Measurements from ENCODE around the gene NOS1AP.

NOS1AP gene

DNA sequence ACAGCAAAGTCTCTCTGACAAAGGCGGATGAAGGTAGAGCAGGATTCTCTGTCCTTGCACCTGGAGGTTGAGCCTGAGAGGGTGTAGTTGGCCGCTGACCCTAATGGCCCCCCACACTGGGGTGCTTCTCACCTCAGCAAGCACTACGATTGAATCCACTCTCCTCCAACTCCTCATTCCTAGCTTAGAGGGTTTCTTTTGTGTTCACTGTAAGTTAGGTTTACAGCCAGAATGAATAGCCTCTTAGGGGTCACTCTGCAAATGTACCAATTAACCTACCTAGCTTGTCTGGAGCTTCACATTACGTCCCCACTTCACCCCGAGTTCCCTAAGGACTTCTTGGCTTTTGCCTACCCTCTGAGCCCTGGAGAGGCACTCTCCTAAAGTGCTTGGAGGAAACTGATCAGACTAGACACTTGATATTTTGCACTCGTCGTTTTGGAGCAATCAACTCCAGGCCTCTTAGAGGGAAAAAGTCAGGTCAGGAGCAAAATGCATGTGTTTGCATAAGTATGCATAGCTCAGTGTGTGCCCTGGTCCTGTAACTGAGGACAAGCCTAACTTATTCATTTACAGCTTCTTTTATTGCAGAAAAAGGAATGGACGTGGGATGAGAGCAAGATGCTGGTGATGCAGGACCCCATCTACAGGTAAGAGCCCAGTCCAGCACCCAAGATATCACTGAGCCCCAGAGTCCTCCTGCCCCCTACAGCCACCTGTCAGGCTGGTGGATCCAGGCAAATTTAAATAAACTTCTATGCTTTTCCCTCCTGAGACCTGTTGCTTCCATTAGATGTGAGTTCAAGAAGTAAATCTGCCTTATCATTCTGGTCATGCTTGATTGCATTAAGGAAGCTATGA, 230.8 kb downstream of the NOS1AP start:
- DNase-seq (ENCODE audit: low spot score), result no peak

DNA sequence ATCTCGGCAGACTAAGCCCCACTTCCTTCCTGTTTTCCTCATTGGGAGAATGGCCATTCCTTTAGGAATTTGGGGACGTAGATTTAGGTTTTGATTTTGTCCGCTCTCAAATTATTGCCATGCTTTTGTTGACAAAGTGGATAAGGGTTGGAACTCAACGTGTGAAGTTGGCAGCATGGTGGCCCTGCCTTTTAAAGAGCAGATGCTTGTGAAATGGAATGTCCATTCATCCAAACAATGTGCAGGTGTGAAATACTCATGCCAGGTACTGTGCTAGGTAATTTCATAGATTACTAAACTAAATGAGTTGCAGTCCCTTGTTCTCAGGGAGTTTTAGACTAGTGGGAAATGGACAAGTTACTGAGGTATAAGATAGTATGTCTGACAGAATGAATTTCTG, 232.2 kb downstream of the NOS1AP start:
- no peak for DNase-seq (ENCODE audit: low spot score)

DNA sequence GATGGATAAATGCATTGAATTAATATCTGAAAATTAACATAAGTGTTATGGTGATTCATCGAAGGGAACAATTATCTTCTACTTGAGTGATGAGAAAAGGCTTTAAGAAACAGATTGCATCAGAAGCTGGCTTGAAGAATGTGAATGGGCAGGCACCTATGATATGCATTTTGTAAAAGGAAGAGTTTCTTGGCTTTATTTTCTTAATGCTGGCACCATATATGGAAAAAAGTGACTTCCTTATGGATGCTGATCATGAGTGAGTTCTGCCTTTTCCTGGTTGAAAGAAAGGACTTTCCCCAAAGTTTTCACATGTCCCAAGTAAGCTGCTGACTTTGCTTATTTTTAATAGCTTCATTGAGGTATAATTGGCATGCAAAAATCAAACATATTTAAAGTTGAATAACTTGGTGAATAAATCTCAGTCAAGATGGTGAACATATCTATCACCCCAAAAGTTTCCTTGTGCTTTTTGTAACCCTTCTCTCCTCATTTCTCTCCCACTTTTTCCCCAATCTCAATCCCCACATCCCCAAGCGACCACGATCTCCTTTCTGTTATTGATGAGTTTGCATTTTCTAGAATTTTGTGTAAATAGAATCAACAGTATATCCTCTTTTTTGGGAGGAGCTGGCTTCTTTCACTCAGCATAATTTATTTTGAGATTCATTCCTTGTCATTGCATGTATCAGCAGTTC, 233.0 kb downstream of the NOS1AP start:
- DNase-seq (ENCODE audit: low spot score), result no peak

DNA sequence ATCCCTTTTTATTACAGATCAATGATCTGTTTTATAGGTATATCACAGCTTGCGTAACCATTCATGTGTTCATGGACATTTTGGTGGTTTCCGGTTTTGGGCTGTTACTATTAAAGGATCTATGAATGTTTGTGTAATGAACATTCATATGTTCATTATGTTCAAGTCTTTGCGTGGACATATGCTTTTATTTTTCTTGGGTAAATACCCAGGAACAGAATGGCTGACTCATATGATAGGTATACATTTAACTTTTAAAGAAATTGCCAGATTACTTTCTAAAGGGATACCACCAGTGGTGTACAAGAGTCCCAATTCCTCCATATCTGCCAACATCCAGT, 233.5 kb downstream of the NOS1AP start:
- no peak for DNase-seq (ENCODE audit: low spot score)

DNA sequence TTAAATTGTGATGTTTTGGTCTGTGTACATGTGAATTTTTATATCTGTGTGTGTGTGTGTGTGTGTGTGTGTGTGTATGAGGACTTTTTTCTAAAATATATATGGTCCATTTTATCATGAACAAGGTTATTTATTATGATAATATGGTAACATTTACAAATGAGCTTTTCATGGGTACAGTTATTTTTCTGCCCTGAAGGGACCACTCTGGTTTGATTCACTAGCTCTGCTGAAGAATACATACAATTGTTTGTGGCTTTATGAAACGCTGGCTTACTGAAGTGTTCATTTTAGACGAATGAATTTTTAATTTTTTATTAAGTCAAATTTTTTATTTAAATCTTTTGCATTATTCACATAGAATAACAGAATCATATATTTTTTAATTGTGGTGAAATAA, 235.2 kb downstream of the NOS1AP start:
- DNase-seq (ENCODE audit: low spot score), result no peak

DNA sequence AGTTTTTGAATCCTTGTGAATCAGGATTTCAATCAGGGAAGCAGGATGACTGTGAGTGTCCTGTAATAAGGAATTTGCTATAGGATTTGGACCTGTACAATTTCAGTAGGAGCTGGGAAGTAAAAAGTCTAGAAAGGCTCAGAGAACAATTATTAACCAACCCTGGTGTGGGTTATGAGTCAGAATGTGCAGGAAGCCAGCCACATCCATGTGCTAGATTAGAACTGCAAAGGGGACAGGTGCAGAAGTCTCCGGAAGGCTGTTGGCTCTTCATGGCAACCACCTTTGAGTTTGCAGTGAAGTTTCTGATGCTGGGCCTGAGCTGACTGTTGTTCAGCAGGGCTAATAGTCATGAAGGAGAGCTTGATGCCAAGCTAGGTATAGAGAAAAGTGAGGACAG, 236.5 kb downstream of the NOS1AP start:
- DNase-seq (ENCODE audit: low spot score), result no peak

DNA sequence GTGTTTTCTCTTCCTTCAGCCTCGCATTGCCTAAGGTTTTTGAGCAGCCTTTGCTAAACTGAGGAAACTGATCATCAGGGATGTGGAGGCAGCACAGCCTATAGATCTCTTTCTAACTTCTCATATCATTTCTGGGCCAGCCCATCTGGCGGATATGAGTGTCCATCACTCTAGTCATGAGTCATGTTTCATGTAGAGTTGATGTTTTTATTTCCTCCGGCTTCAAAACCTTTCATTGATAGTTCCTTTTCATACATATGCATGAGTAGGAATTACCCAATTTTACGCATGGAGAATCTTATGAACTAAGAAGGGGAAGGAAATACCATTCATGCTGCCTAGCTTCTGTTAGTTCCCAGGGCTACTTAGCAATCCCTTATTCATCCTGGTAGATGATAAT, 240.8 kb downstream of the NOS1AP start:
- DNase-seq (ENCODE audit: low spot score), result no peak

DNA sequence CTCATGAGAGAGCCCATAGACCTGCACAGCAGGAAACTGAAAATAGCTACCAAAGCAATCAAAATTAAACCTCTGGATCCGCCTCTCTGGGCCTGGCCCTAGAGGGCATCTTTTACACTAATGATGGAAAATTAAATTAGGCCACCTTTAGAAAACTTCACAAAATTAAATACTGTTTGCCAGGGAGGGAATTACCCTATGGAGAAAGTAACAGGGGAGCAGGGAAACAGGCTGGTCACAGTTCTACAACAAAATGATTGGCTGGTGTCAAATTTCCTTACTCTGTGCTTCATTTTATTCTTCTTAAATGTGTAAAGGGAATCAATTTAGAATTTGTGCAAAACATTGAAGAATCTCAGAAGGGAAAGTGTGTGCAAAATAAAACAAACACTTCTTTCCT, 244.7 kb downstream of the NOS1AP start:
- DNase-seq (ENCODE audit: low spot score), result no peak

DNA sequence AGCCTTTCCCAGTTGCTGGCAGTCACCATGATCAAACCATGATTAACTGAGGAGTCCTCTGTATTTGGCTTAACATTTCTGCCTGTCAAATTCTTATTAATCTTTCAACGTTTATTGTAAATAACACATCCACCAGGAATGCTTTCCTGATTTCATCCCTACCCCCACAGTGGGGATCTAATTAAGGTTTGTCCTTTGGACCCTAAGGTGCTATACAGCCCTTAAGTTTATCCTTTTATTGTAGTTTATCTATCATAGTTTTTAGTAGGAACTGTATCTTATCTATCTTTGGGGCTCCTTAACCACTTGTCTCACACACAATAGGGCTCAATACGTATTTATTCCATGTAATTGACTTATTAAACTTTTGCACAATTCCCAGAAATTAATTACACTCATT, 246.2 kb downstream of the NOS1AP start:
- DNase-seq (ENCODE audit: low spot score), result no peak

DNA sequence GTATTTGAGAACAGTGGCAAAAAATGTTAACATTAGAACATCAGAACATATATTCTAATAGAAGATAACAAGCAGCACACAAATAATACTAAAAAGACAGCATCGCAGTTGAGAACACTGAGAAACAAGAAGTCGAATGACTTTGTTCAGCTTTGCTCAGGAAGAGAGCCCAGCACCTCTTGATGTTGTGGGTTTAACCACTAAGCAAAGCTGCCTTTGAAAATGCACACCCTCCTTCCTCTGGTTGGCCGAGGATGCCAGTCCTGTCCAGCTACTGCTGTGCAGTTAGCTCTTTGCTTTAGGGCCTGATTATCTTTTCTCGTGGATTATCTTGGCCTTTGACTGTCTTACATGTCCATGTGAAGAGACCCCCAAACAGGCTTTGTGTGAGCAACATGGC, 246.7 kb downstream of the NOS1AP start:
- no peak for DNase-seq (ENCODE audit: low spot score)

DNA sequence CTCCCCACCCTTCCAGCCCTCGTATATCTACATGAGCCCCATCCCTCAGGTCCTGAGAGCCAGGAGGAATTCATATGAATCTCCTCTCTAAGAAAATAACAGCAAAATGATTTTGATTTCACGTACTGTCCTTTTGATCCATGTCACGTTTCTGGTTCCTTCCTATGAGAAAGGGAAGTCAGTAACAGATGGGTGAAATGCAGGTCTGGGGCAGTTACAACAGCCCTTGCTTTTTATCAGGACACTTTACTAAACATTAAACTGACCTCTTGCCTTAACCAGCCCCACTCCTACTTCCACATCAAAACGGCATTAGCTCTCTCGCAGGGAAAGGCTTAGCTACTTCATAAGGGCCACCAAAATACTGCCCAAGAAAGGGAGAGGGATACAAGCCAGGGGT, 248.1 kb downstream of the NOS1AP start:
- no peak for DNase-seq (ENCODE audit: low spot score)

DNA sequence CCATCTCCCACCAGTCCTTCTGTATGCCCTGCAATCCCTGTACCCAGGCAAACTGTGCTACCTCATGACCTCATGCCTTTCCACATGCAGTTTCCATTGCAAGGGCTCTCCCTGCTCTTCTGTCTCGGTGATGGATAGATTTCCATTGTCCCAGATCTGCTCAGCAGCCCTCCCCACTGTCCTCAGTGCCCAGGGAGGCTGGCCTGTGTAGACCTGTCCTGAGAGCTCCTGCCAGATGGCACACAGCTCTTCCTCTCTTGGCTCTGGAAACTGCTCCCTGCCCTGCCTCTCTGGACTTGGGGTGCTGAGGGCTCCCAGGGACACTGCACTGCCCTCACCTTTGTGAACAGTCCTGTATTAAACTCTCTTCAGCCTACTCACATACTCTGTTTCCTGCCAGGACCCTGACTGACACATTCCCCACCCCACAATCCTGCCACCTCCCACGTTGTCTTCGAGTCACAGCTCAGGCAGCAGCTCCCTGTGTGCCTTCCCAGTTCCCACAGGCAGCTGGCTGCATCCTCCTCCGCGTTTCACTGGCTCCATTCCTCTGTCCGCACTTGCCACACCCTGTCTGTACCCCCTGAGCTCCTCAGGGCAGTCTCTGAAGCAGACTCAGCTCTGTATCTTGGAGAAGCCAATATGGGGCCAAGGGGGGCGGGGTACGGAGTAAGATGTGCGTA, 250.1 kb downstream of the NOS1AP start:
- DNase-seq (ENCODE audit: low spot score), result no peak

DNA sequence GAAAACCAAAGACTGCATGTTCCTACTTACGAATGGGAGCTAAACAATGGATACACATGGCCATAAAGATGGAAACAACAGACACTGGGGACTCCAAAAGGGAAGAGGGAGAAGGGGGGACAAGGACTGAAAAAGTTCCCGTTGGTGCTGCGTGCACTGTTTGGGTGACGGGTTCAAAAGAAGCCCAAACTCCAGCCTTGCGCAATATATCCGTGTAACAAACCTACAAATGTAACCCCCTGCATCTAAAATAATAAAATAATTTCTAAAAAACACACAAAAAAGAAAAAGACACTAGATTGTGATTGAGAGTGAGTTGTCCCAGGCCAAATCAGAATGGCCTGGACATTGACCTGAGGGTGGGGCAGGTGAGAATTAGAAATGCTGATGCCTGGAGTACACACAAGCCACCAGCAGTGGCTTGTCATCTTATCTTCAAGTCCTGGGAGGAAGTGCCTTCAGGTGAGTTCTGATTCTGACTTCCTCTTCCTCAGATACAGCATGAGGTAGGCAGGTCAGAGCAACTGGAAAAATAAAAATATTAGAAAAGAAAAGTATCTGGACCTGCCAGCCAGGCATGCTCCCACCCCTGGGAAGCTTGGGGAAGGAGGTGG, 252.4 kb downstream of the NOS1AP start:
- peak; percentile 9 for DNase-seq (ENCODE audit: low spot score)

DNA sequence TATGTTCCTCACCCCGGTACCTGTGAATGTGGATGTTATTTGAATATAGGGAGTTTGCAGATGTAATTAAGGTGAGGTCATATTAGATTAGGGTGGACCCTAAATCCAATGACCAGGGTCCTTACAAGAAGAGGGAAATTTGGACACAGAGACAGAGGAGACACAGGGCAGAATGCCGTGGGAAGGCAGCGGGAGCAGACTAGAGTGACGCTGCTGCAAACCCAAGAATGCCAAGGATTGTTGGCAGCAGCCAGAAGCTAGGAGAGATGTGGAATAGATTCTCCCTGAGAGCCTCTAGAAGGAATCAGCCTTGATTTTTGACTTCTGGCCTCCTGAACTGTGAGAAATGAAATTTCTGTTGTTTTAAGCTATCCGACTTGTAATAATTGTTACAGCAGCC, 253.5 kb downstream of the NOS1AP start:
- no peak for DNase-seq (ENCODE audit: low spot score)

DNA sequence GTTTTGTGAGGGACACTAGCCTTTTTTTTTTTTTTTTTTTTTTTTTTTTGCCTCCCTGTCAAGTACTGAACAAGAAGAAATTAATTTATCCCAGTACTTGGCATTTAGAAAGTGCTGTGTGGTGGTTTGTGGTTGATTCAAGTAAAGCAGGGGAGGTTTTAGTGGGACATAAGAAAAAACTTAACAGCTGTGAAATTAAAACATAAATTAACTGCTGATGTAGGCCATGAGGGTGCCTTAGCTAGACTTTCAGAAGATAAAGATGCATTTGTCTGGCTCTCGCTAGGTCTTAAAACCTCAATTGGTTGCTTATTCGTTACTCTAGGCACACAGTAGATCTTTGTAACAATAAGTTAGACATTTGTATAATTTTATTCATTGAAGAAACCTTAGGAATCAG, 254.9 kb downstream of the NOS1AP start:
- no peak for DNase-seq (ENCODE audit: low spot score)

DNA sequence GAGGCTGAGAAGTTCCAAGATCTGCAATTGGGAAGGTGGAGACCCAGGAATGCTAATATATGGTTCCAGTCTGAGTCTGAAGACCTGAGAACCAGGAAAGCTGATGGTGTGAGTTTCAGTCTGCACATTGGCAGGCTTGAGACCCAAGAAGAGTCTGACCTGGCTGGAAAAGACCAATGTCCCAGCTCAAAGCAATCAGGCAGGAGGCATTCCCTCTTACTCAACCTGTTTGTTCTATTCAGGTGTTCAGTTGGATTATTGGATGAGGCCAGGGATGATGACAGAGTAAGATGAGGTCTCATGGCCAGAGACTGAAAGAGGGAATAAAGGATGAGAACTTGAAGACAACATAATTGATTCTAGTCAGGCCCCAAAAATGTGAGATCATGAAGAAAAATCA, 257.1 kb downstream of the NOS1AP start:
- DNase-seq (ENCODE audit: low spot score), result no peak

DNA sequence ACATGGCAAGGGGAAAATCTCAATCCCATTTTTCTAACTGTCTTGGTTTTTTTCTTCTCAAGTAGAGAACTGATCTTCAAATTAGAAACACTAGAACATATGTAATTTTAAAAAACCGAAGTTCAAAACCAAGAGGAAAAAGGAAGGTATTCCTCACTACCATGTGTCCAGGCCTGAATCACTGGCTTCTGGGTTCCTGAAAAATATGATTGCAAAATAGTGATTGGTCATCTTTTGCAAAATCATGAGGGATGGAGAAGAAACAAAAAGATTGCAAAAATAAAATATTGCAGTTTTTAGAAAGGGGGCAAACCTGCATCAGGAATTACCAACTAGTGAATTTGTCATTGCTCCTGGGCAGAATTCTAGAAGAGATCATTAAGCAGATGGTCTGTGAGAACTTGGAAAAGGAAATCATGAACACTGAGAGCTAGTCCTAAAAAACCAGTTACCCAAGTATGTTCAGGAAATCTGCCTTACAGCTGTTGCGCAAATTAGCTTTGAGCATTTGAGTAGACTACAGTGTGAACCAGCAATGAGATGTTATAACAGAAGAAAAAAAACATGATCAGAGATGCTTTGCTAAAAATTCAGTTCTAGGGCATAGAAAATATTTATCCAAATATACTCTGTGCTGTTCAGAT, 257.8 kb downstream of the NOS1AP start:
- no peak for DNase-seq (ENCODE audit: low spot score)

DNA sequence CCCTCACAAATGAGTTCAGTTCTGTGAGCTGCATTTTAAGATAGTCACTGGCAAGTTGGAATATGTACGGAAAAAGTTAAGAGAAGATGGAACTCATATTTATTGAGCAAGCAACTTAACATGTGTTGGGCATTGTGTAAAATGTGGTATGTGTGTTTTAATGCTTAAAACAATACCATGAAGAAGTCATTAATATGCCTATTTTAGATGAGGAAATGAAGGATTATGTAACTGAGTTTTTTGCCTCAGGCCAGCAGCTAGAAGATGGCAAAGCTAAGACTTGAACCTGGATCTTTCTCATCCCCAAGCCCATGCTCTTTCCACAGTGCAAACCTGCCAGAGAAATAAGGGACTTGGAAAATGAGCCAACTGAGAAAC, 258.3 kb downstream of the NOS1AP start:
- no peak for DNase-seq (ENCODE audit: low spot score)

DNA sequence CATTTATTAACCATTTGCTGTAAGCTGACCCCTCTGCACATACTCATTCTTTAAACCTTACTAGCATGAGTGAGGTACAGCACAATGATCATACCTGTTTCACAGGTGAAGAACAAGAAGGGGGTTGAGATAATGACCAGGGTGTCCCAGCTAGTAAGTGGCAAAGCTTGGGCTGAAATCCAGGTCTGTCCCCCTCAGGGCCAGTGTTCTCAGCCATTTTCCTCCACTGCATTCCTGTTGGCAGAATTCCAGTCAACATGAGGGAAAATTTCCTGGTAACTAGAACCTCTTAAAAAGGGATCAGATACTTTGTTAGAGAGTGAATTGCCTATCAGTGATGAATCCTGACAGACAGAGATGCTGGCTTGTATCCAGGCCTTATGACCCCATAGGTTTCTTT, 259.0 kb downstream of the NOS1AP start:
- DNase-seq (ENCODE audit: low spot score), result no peak

DNA sequence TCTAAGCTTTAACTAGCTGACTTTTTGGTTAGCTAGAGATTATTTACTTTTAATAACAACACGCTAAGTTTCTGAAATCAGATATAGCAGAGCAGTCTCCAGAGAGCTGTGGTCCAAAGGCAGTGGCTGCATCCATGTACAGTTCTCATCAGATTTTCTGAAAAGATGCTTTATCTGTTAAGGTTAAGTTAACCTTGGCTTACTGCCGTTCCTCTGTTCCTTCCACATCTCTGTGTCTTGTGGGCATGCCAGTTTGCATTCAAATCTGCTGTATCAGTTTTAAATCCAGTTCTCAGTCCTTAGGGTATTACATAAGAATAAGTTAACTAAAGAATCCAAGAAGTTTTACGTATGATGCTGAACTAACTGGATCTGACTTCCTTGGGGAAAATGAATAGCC, 260.3 kb downstream of the NOS1AP start:
- no peak for DNase-seq (ENCODE audit: low spot score)

DNA sequence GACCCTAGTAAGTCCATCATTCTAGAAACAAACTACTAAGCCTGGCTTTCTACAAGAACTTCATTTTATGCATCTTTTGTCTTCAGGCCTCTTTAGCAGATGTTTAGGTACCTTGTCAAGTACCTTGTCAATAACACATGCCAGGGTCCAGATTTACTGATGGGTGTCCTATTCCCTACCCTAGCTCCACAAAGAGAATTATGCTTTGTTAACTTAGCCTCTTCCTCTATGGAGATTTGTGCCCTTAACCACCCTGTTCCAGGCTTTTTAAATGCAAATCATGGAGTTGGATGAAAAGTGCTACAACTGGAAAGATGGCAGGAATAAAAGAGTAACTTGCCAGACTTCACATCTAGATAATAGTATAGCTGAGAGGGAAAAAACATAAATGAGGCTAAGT, 264.5 kb downstream of the NOS1AP start:
- DNase-seq (ENCODE audit: low spot score), result no peak

DNA sequence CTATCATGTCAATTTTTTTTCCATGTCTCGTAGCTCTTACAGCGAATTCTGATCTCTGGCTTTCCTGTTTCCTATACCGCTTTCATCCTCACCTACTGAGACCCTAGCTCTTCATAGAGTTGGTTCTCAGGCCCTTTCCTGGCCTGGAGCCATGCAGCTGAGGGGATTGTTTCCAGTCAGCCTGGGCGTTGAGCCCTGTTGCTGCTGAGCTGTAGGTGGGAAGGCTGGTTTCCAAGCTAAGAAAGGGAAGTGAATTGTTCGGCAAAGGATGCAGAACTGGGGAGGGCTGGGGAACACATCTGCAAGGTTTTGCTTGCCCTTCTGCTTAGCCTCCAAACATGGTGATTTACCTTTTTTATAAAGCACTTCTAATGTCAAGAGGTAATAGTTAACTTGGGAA, 265.6 kb downstream of the NOS1AP start:
- DNase-seq (ENCODE audit: low spot score), result no peak

Measured in HuH-7 (cell line).